HG03103 (cell line): ENCODE results near the gene LILRA6.
"Not testable (repeated sequence)": the region's sequence is repeated elsewhere in the genome, so short reads cannot be mapped to it uniquely, and the experiment has no call there.

Experiments used
- ATAC-seq: cut with Tn5 transposase; IDR thresholded peaks from one replicate; pipeline ENCODE4 v1.9.1; 2021; ENCODE audit warnings: low read depth; ENCODE audit not compliant: unreplicated experiment

The LILRA6 gene

DNA sequence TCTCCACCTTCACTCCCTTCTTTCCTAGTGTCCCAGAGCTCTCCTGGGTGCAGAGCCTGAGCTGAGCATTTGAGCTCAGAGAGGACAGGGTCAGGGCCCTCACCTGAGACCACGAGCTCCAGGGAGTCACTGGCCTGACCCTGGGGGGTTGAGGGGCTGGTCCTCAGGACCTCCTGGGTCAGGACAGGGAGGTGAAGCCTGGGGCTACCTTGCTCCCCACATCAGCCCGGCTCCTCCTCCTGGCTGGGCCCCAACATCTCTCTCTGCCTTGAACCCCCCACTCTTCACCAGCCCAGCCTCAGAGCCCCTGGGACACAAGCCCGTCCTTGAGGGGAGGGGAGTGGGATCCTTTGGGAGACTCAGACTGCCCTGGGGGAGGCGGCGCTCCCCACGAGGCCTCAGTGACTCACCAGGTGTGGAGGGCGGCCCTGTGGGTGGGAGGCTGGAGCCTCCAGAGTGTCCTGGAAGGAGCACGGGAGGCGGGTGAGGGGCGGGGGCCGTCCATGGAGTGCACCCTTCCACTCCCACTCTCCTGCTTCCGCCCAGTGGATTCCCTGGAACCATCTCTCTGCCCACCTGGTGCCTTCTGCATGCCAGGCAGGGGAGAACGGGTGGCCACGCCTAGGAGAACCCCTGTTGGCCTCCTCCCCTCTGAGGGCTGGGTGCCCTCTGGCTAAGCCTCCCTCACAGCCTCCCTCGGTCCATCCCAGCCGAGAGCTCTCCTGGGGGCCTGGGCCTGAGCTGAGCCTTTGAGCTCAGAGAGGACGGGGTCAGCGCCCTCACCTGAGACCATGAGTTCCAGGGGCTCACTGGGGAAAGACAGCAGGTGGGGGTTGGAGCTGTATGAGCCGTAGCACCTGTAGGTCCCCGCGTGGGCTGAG lies 2.9 kb downstream of the LILRA6 start:
- not testable (repeated sequence) for ATAC-seq

DNA sequence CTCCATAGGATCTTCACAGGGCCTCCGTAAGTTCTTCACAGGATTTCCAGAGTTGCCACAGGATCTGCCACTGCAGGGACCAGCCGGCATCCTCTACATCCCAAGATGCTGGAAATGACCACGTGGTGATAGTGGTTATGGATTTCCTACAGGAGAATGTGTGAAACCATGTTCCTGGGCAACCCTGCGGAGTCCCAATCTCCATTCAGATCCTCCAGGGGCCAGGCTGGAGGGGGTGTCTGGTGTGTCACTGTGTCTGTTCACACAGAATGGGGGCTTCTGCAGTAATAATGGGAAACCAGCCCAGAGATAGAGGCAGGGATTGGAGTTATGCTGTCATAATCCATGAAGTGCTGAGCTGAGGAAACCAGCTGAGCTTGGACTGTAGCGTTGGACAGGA lies 8.6 kb downstream of the LILRA6 start:
- no peak for ATAC-seq

DNA sequence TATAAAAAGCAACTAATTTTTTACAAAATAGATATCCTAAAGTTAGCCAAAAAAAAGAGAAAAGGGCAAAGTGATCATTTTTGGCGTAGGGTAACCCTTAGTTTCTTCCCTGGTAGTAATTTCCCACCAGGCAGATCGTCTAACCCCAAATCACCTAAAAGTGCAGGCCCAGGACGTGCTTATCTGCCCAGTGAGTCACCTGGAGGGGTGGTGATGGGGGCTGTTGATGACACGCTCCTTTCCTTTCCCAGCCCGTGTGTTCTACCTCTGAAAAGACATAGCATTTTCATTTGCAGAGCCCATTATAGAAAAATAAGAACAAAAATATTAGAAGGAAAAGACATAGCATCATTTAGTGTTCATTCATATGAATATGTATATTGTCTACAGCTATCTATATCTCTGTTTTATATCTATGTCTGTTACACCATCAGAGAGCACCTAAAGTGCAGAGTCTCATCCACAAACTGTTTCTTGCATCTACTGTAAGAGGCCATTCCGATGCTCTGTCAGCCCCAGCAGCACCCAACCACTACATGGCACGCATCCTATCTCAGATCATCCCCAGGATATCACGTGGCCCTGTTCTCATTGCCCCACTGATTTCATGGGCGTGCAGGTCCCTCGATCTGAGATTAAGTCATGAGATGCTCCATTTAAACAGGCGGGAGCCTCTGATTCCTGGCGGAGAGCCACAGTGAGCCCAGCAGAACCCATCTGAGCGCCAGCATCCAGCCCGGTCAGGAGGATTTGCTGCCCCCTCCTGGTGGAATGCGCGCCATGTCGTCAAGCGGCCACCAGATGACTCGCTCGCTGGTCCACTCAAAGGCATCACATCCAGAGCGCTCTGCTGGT lies 11.3 kb downstream of the LILRA6 start:
- ATAC-seq, result no peak

DNA sequence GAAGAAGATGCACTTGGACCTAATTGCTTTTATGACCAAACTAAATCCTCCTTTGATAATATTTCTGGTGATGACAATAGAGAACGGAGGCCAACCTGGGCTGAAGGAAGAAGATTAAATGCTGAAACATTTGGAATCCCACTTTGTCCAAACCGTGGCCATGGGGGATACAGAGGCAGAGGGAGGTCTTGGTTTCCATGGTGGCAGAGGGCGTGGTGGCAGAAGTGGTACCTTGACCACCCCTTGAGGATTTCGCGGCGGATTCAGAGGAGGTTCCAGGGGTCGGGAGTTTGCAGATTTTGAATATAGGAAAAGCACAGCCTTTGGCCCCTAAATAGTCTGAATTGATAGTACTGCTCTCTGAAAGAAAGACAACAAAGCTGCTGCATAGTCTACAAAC lies 12.6 kb downstream of the LILRA6 start:
- no peak for ATAC-seq

DNA sequence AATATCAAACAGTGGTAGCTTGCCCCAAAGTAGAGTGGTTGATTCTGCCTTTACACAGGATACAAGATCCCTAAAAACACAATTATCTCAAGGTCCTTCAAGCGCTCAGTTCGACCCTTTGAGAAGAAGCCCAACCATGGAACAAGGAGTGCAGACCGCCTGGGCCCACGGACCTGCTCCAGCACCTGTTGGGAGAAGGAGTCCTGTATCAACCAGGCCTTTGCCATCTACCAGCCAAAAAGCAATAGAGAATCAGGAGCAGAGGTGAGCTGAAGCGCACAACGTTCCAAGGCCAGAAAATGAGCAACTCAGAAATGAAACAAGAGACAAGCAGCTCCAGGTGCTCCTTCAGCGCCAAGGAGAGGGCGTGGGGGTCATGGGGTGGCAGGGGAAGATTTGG lies 13.4 kb downstream of the LILRA6 start:
- ATAC-seq, result no peak

DNA sequence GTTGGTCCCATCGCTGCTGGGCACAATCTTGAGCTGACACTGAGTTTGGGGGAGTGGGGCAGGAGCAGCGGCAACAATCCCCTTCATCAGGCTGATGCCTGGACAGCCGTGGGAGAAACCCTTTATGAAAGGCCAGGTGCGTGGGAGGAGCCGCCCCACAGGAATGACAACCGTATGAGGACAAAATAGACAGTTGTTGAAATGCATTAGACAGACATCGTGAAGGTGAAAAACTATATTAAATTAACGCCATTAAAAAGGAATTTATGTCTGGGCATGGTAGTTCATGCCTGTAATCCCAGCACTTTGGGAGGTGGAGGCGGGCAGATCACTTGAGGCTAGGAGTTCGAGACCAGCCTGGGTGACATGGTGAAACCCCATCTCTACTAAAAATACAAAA lies 18.0 kb downstream of the LILRA6 start:
- not testable (repeated sequence) for ATAC-seq

DNA sequence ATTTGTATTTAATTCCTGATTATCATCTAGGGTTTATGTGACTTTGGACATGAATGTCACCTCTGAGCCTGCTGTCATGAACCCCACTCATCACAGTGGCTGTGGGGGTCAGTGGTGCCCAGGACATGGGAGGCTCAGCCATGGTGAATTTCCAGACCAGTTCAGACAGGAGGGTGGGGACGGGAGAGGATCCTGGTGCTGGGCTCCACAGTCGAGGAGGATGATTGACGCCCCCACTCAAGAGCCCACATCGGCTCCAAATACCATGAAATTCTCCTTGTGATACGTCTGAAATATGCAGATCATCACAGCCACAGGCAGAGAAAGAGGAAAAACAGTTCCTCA lies 18.7 kb downstream of the LILRA6 start:
- ATAC-seq, result not testable (repeated sequence)

DNA sequence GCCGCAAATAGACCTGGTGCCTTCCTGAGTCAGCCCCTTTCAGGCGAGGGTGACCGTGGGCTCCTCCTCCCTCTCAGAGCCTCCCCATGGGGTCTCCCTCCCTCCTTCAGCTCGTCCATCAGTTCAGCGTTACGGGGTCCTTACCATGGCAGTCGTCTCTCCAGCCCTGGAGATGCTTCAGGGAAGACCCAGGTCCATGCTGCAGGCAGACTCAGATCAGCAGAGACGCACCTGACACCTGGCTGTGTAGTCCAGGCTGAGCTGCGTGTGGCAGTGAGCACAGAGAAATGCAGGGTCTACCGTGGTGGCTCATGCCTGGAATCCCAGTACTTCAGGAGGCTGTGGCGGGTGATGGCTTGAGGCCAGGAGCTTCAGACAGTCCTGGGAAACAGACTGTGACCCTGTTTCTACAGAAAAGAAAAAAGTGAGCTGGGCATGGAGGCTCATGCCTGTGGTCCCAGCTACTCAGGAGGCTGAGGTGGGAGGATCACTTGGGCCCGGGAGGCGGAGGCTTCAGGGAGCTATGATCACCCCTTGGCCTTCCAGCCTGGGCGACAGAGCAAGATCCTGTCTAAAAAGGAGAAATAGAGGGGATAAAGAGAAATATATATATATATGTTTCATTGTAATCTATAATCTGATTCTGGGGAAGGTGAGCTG lies 19.2 kb downstream of the LILRA6 start:
- not testable (repeated sequence) for ATAC-seq

DNA sequence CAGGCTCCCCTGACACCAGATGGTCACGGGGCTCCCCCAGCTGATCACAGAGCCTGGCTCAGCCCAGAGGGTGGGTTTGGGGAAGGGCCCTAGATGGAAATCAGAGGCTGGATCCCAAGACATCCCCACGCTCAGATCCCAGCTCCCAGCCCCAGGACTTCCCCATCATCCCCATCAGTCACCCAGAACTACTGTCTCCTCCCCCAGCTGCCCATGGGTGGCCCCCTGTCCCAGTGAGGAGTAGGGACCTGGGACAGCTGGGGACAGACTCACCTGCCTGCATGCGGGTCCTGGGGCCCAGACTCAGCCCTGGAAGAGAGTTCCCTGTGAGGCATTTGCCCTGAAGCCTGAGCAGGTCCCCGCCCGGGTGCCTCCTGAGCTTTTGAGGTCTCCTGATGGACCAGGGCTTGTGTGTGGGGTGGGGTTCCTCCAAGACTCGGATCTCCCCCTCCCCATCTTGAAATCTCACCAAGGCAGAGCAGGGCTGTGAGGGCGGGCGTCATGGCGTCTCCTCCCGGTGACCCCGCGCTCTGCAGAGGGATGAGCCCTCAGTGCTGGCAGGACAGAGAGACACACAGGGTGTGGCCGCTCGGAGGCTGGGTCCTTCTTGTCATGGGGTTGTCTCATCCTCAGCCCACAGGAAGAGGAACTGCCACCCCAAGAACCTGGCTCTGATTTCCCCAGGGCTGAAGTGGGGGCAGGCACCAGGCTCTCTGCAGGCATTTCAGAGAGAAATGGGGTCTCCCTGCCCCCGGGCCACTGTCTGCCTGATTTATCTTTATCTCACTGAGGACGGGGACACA lies 19.9 kb downstream of the LILRA6 start, which contains the start of gene LILRB3:
Gene LILRB3, minus strand, starts transcription at position 534 of the 803 bp plus-strand sequence. Its CDS starts 31 bp downstream, at position 503.
- not testable (repeated sequence) for ATAC-seq

DNA sequence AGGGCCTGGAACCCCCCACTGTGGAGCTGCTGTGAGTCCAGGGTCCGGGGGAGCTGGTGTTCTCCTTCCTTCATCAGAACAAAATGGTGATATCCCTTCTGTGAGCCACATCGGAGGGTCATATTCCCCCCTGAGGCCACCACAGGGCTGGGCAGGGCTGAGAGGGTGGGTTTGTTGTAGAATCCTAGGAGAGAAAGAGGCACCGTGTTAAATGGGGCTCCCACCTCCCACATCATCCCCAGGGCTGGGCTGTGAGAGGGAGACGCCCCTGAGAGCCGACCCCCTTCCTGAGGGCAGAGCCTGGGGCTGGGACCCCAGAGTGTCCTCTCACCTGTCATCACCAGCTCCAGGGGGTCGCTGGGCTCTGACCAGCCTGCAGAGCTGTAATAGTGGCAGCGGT lies 20.6 kb downstream of the LILRA6 start:
- not testable (repeated sequence) for ATAC-seq

DNA sequence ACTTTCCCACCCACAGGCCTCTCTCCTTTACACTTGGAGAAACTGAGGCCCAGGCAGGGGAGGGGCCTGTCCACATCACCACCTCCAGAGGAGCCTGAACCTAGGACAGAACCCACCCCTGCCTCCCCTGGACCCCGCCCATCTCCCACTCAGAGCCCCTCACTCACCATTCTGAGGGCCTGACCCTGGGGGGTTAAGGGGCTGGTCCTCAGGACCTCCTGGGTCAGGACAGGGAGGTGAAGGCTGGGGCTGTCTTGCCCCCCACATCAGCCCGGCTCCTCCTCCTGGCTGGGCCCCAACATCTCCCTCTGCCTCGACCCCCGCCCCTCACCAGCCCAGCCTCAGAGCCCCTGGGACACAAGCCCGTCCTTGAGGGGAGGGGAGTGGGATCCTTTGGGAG lies 22.9 kb downstream of the LILRA6 start:
- ATAC-seq, result not testable (repeated sequence)

DNA sequence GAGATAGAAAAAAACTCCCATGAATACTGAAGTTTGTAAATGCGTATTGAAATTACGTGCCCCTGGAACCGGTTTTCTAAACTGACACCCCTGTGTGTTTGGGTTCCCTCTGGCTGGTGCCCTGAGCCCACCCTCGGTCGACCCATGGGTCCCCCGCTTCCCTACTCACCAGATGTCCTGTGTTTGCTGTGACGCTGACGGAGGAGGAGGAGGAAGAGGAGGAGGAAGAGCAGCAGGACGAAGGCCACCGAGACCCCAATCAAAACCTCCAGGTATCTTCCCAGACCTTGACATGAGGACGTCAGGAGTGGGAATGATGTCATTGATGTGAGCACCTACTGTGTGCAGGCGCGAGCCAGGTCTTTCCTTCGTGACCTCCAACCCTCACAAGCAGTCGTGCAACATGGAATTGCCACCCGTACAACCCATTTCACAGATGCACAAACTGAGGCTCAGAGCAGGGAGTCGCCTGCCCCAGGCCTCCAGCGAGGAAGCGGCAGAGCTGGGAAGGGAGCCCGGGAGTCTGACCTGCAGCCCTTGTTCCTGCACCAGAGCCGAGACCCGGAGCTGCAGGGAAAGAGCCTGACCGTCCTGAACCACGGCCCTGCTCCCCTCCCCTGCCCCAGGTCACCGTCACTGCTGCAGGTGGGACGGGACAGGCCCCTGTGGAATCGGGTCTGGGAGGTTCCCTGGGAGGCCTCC lies 23.5 kb downstream of the LILRA6 start:
- ATAC-seq, result no peak

DNA sequence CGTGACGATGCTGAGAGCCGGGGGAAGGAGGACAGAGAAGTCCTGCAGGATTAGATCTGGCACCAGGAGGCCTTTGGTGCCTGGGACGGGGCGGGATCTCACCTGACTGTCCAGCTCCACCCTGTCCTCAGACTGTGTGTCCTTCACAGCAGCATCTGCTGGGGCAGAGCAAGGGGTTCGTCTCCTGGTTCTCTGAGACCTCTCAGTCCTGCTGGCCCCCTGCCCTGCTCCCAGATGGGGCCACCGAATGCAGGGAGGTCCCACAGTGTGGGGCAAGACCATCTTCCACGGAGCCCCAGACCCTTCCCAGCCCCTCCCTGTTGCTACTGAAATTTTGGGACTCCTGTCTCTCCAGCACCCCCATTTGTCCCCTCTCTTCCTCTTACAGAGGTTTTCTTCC lies 24.3 kb downstream of the LILRA6 start:
- ATAC-seq, result no peak

DNA sequence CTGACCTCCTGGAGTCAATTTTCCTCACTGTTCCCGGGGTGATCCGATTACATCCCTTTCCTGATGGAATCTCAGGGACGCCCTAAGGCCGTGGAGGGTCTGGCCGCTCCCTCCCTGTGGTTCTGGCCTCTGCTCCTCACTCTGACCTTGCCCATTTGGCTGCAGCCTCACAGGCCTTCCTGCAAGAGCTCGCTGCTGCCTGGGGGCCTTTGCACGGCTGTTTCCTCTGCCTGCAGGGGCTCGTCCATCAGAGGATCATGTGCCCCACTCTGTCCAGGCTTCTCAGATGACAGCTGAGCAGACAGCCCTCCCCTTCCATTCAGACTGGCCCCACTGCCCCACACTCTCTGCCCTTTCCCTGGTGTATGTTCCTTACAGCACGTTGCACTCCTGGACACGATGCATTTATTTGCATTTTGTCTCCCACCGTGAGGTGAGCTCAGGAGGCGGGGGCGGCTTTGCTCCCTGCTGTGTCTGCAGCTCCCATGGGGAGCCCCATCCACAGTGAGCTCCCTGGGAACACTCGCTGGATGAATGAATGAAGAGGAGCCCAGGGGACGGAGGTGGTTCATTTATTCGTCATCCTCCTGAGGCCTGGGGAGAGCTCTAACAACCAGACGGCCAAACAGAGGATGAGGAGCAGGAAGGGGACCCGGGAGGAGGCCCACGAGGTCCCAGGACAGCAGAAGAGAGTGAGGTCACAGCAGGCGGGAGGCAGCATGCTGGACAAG lies 24.9 kb downstream of the LILRA6 start:
- ATAC-seq, result not testable (repeated sequence)

DNA sequence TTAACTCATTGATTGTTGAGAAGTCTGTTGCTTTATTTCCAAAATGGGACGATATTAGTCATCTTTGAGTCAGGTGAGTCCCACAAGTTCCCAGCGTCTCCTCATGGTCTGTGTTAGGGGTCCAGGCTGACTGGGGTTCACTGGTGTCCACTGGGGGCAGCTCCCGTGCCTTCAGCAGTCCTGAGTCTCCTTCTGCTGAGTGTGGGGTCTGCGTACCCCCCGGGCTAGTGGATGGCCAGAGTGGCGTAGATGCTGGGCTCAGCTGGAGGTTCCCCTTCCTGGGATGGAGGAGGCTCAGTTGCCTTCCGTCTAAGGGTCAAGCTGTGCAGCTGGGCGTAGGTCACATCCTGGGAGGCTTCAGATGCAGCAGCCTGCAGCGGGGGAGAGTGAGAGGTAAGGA lies 25.7 kb downstream of the LILRA6 start:
- ATAC-seq, result no peak

DNA sequence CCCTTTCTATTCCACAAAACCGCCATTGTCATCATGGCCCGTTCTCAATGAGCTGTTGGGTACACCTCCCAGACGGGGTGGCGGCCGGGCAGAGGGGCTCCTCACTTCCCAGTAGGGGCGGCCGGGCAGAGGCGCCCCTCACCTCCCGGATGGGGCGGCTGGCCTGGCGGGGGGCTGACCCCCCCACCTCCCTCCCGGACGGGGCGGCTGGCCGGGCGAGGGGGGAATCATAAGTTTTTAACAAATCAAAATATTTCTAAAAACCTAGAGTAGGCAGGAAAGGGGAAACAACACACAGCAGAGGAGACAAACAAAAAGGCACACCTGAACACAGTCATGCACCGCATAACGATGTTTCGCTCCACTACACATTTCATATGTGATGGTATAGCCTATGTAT lies 27.9 kb downstream of the LILRA6 start:
- ATAC-seq, result not testable (repeated sequence)

DNA sequence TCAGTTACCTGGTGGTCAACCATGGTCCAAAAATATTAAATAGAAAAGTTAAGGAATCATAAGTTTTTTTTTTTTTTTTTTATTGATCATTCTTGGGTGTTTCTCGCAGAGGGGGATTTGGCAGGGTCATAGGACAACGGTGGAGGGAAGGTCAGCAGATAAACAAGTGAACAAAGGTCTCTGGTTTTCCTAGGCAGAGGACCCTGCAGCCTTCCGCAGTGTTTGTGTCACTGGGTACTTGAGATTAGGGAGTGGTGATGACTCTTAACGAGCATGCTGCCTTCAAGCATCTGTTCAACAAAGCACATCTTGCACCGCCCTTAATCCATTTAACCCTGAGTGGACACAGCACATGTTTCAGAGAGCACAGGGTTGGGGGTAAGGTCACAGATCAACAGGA lies 28.4 kb downstream of the LILRA6 start:
- ATAC-seq, result not testable (repeated sequence)

DNA sequence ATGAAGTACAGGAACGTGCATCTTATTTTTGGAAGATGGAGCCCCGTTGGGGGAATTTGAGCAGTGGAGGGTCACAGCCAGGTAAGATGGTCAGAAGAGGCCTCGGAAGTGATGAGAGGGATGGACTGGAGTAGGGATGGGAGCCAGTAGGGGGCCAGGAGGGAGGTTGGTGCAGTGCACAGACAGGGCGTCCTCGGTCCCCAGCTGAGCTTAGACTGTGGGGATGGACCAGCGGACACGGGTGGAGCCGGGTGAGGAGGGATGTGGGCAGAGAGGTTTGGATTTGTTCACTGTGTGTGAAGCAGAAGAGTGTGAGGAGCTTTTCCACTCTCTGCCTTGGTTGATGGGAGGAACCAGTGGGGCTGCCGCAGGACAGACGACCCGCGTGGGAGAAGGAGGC lies 31.4 kb downstream of the LILRA6 start:
- ATAC-seq, result no peak
